ENCODE data around the gene CD247.

The CD247 gene

DNA sequence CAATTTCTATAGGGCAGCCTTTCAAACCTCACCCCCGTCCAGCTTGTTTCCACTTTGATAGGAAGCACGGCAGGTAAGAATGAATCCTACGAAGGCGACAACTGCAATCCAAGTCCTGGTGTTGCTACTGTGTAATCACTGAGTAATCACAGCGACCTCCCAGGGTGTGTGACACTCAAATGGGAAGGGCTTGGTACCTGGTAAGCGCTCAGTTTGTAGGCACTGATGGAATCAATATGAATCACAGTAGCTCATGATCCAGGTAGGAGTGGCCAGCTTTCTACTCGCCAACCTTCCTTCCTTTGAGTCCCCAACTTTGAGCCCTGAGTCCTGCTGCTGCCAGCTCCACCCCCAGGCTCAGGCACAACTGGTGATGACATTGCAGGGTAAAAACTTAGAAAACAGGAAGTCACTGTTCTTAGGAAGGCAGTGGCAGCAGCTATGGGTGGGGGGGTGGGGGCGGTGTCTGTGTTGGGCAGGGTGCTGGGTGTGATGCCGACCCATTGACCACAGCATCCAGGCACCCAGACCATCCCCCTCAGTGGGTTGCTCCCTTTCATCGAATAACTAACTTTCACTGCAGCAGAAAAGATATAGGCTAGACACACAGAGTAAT lies 70.7 kb downstream of the CD247 start:
- H3K4me3 Mint-ChIP-seq, result peak overlapping the region; percentile 31
- H3K27me3 Mint-ChIP-seq, result no peaks in the 10 kb centered on the region
- CTCF ChIA-PET, result interaction anchor here (0.6 to 2.0 kb wide), 14 partner anchors 8 to 381 kb away, joined by 3 to 18 read pairs (median 4); partner anchors contain the start of gene CD247
- DNase-seq, result peak; percentile 86
- peak overlapping the region; percentile 99 for H3K27ac Mint-ChIP-seq
- H3K9me3 Mint-ChIP-seq, result no peaks in the 10 kb centered on the region
- peaks cover 55% of the 10 kb centered on the region for H3K36me3 Mint-ChIP-seq
- H3K4me1 Mint-ChIP-seq, result peaks cover 91% of the 10 kb centered on the region

DNA sequence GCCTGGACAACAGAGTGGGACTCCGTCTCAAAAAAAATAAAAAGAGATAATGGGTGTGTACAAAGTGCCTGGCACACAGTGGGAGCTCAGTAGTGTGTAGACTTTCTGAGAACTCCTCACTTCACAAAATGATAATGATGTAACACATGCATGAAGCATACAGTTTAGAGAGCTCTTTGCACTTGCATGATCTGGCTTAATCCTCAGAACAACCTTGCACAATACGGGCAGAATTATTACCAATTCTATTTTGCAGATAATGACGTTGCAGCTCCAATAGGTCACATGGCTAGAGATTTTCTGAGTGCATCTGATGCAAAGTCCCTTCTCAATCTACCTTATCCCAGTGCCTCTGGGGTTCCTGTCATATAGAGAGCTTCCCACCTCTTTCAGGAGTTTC lies 71.4 kb downstream of the CD247 start:
- Mint-ChIP-seq H3K4me3 (peak overlapping the region; percentile 31), H3K27ac (peak overlapping the region; percentile 99), H3K4me1 (peaks cover 91% of the 10 kb centered on the region), H3K9me3 (no peaks in the 10 kb centered on the region), H3K27me3 (no peaks in the 10 kb centered on the region), H3K36me3 (peaks cover 56% of the 10 kb centered on the region)
- CTCF ChIA-PET, result interaction anchor here (0.6 to 2.0 kb wide), 12 partner anchors 9 to 380 kb away, joined by 3 to 18 read pairs (median 4); partner anchors contain the start of gene CD247
- no peak for DNase-seq

DNA sequence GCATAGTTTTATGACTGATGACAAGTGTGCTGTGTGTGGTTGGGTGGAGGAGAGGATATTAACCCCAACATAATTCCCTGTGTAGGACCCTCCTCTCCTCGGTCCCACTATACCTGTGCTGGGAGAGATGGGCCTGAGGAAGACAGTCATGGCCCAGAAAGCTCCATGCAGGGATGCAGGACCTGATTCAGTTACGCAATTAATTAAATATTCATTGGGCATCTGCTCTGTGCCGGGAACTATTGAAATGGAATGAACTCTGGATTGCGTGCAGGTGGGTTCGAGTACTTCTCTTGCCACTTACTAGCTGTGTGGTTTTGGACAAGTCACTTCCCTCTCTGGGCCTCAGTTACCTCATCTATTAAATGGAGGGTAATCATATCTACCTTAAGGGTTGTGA lies 74.6 kb downstream of the CD247 start:
- Mint-ChIP-seq H3K4me1 (peaks cover 95% of the 10 kb centered on the region), H3K9me3 (no peaks in the 10 kb centered on the region), H3K27ac (peak overlapping the region; percentile 74), H3K27me3 (no peaks in the 10 kb centered on the region), H3K36me3 (peaks cover 72% of the 10 kb centered on the region), H3K4me3 (no peak overlapping the region)
- CTCF ChIA-PET, result interaction anchor here (0.8 to 6.0 kb wide), 9 partner anchors 13 to 223 kb away, joined by 3 to 53 read pairs (median 6); partner anchors contain the start of genes CREG1 and POU2F1
- no peak for DNase-seq

DNA sequence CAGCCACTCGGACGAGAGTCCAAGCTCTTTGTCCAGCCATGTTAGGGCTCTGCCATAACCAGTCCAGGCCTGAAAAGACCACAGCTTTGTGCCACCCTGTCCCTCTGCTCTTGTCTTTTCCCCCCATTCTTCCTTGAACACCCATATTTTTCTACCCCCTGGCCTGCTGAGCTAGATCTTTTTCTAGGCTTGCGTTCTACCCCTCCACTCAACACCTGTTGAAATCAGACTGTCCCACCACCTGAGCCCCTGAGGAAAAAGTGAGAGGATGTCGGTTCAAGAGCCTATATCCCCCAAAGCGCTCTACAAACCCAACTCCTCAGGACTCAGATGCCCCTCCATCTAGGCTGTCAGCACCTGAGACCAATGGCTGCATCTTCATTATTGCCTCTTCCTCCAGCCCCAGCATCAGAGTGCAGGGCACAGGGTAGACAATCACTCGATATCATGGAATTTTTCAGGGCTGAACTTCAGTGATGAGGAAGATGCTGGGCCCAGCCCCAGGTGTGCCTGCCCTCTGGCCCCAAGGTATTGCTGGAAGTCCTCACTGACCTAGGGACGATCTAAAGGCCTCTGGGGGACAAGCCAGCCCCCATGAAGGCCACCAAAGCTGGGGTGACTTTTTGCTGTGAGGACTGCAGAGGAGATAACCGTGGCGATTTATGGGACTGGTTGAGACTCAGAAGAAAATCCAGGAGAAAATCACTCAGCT lies 75.3 kb downstream of the CD247 start:
- Mint-ChIP-seq H3K4me3 (no peak overlapping the region), H3K4me1 (peaks cover 95% of the 10 kb centered on the region), H3K36me3 (peaks cover 79% of the 10 kb centered on the region)

DNA sequence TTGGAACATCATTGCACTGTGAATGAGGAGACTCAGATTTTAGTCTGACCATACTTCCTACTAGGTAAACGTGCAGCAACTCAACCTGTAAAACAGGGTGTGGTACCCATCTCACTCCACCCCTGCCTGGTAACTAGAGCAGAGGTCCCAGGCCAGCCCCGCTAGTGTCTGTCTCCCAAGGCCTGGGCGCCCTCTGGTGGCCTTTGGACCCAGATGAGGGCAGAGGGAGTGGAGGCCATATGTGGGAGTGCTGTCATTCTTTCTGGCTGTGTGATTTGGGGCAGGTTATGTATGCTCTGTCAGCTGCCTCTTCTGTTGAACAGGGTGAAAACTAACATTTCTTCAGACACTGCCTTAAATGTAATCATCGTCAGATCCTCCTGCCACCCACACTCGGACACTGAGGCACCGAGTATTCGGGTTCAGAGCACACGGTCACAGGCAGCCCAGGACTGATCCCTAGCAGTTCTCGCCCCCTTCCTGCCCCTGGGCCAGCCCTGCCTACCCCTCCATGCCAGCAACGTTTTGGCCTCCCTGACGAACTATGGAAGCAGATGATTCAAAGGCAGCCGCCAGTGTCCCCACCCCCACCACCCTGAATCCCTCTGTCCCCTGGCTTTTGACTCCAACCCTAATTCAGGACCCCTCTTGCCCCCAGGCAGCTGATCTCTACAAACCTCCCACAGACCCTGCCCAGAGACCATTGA lies 76.0 kb downstream of the CD247 start:
- H3K4me1 Mint-ChIP-seq, result peaks cover 95% of the 10 kb centered on the region
- no peaks in the 10 kb centered on the region for H3K9me3 Mint-ChIP-seq
- no peak overlapping the region for H3K4me3 Mint-ChIP-seq
- H3K36me3 Mint-ChIP-seq, result peaks cover 80% of the 10 kb centered on the region
- CTCF ChIA-PET, result interaction anchor here (0.9 to 6.0 kb wide), 11 partner anchors 8 to 174 kb away, joined by 3 to 53 read pairs (median 4); partner anchors contain the start of gene CREG1
- H3K27me3 Mint-ChIP-seq, result no peaks in the 10 kb centered on the region
- DNase-seq, result peak; percentile 92
- H3K27ac Mint-ChIP-seq, result peak overlapping the region; percentile 80

More for the DNA sequence above, 75.3 kb downstream of the CD247 start:
- no peaks in the 10 kb centered on the region for H3K27me3 Mint-ChIP-seq
- no peaks in the 10 kb centered on the region for H3K9me3 Mint-ChIP-seq
- CTCF ChIA-PET, result interaction anchor here (0.9 to 6.0 kb wide), 11 partner anchors 8 to 175 kb away, joined by 3 to 53 read pairs (median 7); partner anchors contain the start of gene CREG1
- H3K27ac Mint-ChIP-seq, result peak overlapping the region; percentile 80
- no peak for DNase-seq

DNA sequence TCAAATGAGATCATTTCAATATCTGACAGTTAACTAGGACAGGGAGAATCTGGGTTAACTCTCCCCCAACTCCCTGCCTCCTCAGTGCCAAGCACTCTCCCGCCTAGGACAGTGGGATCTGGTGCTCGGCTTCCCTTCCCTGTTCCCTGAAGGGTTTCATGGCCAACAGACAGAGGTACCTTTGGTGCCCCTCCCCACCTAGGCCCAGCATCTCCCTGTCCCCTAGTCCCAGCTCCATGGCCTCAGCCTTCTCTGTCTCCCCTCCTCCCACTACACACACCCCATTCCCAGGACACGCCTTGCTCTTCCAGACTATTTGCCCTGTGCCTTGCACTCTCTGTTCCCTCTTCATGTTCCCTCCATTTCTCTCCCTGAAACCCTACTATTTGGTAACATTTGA lies 77.1 kb downstream of the CD247 start:
- H3K4me3 Mint-ChIP-seq, result no peak overlapping the region
- CTCF ChIA-PET, result interaction anchor here (0.9 to 6.0 kb wide), 12 partner anchors 9 to 173 kb away, joined by 3 to 53 read pairs (median 4); partner anchors contain the start of gene CREG1
- H3K36me3 Mint-ChIP-seq, result peaks cover 80% of the 10 kb centered on the region
- no peak overlapping the region for H3K27ac Mint-ChIP-seq
- DNase-seq, result no peak
- H3K4me1 Mint-ChIP-seq, result peaks cover 95% of the 10 kb centered on the region
- H3K27me3 Mint-ChIP-seq, result no peaks in the 10 kb centered on the region
- H3K9me3 Mint-ChIP-seq, result no peaks in the 10 kb centered on the region

DNA sequence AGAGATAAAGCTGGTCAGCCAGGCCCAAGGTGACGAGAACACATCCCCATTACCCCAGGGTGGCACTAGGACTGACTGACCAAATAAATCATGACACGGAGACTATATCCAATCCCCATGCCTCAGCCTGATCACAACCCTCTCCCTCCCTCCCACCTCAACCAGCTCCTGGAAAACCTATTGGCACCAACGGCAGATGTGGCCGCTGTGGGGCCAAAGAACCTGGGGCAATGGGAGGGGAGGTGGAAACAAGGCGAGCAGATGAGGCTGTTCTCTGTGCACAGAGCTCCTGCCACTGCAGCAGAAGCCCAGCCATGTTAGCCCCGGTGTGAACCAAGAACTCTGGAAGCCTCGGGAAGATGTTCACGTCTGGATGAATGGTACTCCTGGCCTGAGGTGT lies 77.6 kb downstream of the CD247 start:
- Mint-ChIP-seq H3K27me3 (no peaks in the 10 kb centered on the region), H3K36me3 (peaks cover 80% of the 10 kb centered on the region), H3K4me3 (no peak overlapping the region), H3K9me3 (no peaks in the 10 kb centered on the region), H3K4me1 (peaks cover 95% of the 10 kb centered on the region), H3K27ac (no peak overlapping the region)
- DNase-seq, result no peak
- CTCF ChIA-PET, result interaction anchor here (0.7 to 6.0 kb wide), 10 partner anchors 15 to 173 kb away, joined by 3 to 53 read pairs (median 3); no protein-coding TSS in a partner anchor

DNA sequence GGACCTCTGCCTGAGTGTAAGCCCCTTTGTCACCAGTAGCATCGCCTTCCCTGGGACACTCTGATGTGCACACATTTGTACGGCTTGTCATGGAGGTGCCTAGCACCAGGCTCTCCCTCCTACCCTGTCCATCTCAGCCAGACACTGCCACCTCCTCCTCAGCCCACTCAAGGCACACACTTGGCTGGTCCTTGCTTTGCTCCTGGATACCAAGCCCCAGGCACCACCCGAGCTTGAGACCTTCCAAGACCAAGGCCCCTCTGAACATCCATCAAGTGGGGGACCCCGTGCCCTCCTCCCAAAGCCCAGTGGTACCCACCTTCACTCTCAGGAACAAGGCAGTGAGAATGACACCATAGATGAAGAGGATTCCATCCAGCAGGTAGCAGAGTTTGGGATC lies 78.0 kb downstream of the CD247 start:
- no peak overlapping the region for H3K4me3 Mint-ChIP-seq
- H3K4me1 Mint-ChIP-seq, result peaks cover 95% of the 10 kb centered on the region
- H3K36me3 Mint-ChIP-seq, result peaks cover 80% of the 10 kb centered on the region
- H3K27me3 Mint-ChIP-seq, result no peaks in the 10 kb centered on the region
- no peak for DNase-seq
- CTCF ChIA-PET, result interaction anchor here (0.7 to 6.0 kb wide), 9 partner anchors 31 to 172 kb away, joined by 3 to 53 read pairs (median 3); no protein-coding TSS in a partner anchor
- H3K9me3 Mint-ChIP-seq, result no peaks in the 10 kb centered on the region
- peak overlapping the region; percentile 20 for H3K27ac Mint-ChIP-seq

DNA sequence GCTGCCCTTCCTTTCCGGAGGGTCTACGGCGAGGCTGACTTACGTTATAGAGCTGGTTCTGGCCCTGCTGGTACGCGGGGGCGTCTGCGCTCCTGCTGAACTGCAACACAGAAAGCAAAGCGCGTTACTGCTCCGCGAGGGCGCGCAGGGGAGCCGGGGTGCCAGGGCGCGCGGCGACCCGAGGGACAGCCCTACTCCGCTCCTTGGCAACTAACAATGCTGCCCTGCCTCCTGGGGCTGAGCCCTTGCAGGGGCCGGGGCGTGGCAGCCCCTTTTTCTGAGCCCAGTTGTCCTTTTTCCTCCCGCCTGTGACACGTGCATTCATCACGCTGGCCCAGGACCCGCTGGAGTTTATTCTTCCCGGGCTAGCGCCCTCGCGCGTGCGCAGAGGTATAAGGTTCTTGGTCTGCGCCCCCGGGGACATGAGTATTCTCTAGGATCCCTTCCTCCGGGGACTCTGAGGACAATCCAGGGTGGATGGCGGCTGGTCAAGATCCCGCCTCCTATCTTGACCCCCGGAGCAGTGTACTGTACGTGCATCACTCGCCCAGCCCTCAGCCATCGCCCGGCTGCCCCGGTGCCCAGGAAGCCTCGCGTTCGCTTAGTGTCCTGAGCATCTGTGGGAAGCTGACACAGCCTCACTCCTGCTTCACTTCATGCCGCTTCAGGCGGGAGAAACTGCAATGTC lies 78.9 kb downstream of the CD247 start:
- Mint-ChIP-seq H3K9me3 (no peaks in the 10 kb centered on the region), H3K4me3 (no peak overlapping the region), H3K36me3 (peaks cover 77% of the 10 kb centered on the region), H3K27me3 (no peaks in the 10 kb centered on the region), H3K27ac (peak overlapping the region; percentile 74), H3K4me1 (peaks cover 92% of the 10 kb centered on the region)
- no peak for DNase-seq
- CTCF ChIA-PET, result interaction anchor here (1.5 to 6.0 kb wide), 2 partner anchors 94 to 172 kb away, joined by 5 to 53 read pairs; no protein-coding TSS in a partner anchor

DNA sequence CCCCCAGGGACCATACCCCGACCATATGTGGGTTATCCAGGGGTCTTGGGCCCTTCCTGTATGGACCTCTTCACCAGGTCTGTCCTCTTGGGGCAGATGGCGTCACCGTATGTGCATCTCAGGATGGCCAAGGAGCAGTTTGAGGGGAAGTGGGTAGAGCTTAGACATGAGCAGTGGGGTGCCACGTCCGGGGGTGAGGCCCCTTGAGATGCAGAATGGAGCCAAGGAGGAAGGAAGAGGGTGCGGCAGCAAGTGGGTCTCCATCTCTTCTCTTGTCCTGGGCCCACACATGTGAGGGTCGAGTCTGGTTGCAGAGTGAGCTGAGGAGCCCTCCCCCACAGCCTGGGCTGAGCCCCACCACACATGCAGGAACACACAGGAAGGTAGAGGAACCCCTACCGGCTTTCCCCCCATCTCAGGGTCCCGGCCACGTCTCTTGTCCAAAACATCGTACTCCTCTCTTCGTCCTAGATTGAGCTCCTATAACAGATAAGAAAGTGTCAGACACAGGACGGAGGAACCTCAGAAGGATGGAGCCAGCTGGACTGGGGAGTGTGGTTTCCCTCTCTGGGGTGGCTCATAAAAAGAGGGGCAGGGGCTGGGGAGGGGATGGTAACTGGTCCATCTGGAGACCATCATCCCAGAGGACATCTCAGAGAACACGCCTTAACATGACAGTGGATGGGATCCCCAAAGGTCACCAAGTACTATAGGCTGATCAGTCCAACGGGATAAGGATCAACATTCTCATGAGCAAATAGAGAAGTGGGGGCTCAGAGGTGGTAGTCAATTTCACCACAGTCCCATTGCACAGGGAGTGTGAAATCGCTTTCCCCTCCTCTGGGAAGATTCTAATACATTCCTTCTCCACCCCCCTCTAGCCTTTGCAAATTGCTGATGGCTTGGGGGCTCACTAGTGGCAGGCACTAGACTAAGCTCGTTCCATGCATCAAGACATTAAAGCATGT lies 79.9 kb downstream of the CD247 start:
- H3K36me3 Mint-ChIP-seq, result peaks cover 79% of the 10 kb centered on the region
- no peaks in the 10 kb centered on the region for H3K9me3 Mint-ChIP-seq
- peak overlapping the region; percentile 74 for H3K27ac Mint-ChIP-seq
- CTCF ChIA-PET, result interaction anchor here (0.8 to 6.0 kb wide), 6 partner anchors 17 to 171 kb away, joined by 3 to 53 read pairs (median 3); partner anchors contain the start of gene CD247
- H3K27me3 Mint-ChIP-seq, result no peaks in the 10 kb centered on the region
- peaks cover 91% of the 10 kb centered on the region for H3K4me1 Mint-ChIP-seq
- H3K4me3 Mint-ChIP-seq, result peak overlapping the region; percentile 49
- peak; percentile 49 for DNase-seq

DNA sequence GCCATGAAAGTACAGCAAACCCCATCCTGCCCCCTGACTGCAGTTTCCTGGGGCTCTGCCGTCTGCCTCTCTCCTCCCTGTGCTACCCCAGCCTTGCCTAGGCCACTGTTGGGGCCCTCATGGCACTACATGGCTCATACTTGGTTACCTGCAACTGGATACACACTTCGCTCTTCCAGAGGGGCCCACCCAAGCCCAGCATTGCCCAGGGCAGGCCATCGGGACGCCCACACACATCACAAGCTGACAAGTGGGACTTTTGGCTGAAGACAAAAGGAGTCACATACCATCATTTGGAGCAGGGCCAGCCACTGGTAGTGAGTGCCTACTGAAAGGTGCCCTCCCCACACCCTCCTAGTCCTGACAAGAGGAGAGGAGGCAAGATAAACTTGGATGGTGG lies 82.8 kb downstream of the CD247 start:
- H3K4me3 Mint-ChIP-seq, result no peak overlapping the region
- H3K36me3 Mint-ChIP-seq, result peaks cover 74% of the 10 kb centered on the region
- H3K4me1 Mint-ChIP-seq, result peaks cover 69% of the 10 kb centered on the region
- H3K9me3 Mint-ChIP-seq, result no peaks in the 10 kb centered on the region
- H3K27ac Mint-ChIP-seq, result peak overlapping the region; percentile 86
- DNase-seq, result no peak
- H3K27me3 Mint-ChIP-seq, result no peaks in the 10 kb centered on the region
- CTCF ChIA-PET, result no interaction called here

DNA sequence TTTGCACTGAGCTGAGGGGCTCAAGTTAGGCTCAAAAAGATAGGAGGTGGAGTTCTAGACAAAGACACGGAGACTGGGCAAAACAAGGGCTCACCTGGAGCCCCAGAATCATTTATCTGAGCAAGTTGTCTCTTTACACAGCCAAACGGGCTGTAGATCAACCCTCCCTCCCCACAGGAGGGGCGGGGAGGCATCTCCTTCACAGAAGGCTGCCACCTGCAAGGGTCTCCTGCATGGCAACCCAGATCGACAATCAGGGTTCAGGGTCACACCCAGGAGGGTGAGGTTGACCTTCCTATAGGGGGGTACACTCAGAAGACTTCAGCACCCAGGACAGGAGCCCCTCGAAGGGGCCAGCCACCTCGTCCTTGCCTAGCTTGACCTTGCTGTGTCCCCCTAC lies 84.0 kb downstream of the CD247 start:
- no peak for DNase-seq
- Mint-ChIP-seq H3K9me3 (no peaks in the 10 kb centered on the region), H3K27ac (peak overlapping the region; percentile 72), H3K27me3 (no peaks in the 10 kb centered on the region), H3K4me1 (peaks cover 69% of the 10 kb centered on the region), H3K36me3 (peaks cover 72% of the 10 kb centered on the region), H3K4me3 (no peak overlapping the region)
- CTCF ChIA-PET, result interaction anchor here (0.8 to 1.2 kb wide), 2 partner anchors 9 to 100 kb away, joined by 3 to 4 read pairs; no protein-coding TSS in a partner anchor

Measured in activated naive CD4-positive, alpha-beta T cell treated with anti-CD3 and anti-CD28 coated beads, Interleukin-2, amount 10 ng/mL, durations not matched to agents 7 days and 5 days (primary cell).